ENCODE data around the gene CCDC142. TPM values are rescaled to one million over a fixed set of nuclear protein-coding genes. Genes with fewer than 3 reads are reported as not detected.
A peak's percentile ranks its signal among the peaks of the same experiment; 100 is the strongest.

The CCDC142 gene
- total and polyA plus RNA-seq, 9 of the 15 experiments (the other 6 are each of a cell fraction or from before 2014, with no cell fraction given), result 0.55 to 11.7 (median 7.2) TPM

DNA sequence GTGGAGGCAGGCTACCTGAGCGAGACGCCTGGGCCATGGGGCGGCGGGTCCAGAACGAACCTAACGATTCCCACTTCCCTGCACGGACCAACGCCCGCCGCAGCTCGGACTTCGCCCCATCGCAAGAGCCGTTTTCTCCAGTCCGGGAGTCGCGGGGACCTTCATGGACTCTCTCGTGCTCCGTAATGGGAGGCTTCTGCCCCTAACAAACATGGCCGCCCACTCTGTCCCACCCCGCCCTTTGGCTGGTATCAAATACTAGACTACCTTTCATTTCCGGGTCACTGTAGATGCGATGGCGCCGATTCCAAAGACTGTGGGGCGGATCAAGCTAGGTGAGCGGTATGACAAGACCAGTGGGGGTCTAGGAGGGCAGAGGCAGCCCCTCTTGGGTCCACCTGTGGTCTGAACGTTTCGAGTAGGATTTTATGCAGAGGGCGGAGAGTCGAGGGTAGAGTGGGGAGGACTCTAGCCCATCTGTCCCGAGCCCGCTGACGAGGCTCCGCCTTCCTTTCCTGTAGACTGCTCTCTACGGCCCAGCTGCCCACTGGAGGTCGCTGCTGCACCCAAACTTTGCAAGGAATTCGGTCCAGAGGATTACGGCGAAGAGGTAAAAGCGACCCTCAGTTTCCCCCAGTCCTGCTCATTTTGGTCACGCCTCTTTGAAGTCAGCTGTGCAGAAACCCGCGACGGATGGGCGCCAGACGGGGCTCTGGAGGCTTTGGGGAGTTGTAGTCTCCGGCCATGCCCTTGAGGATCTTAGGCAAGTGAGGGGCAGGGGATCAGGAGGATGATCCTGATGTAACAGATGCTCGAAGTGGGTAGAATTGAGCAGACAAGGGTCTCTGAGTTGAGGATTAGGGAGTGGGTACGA, at the start of gene CCDC142, which contains the start of gene TTC31 (continued):
- TF ChIP-seq, protein P1, sequence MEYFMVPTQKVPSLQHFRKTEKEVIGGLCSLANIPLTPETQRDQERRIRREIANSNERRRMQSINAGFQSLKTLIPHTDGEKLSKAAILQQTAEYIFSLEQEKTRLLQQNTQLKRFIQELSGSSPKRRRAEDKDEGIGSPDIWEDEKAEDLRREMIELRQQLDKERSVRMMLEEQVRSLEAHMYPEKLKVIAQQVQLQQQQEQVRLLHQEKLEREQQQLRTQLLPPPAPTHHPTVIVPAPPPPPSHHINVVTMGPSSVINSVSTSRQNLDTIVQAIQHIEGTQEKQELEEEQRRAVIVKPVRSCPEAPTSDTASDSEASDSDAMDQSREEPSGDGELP (CRISPR knock-in tag; IDR thresholded peaks at IDR 0.05; ENCODE audit: borderline replicate concordance), result peak; percentile 80
- TF ChIP-seq POLR2AphosphoS2 (IDR thresholded peaks at IDR 0.05; ENCODE audit: low read length) (peak; percentile 80; the same call in 1 of the 2 replicates), ZNF695 (CRISPR knock-in tag; IDR thresholded peaks at IDR 0.05) (no peak), CCNT2 (IDR thresholded peaks at IDR 0.05; ENCODE audit: borderline replicate concordance, extremely low read depth, insufficient read length, low read depth, low read length) (no peak), ATF7 (IDR thresholded peaks at IDR 0.05) (peak; percentile 76), CBX2 (IDR thresholded peaks at IDR 0.05; ENCODE audit: insufficient read depth, low read length, poor library complexity, severe bottlenecking) (no peak), CEBPG (CRISPR knock-in tag; IDR thresholded peaks at IDR 0.05) (no peak), CEBPG (tag; conservative IDR thresholded peaks at IDR 0.05 in 1 of 2, IDR thresholded peaks at IDR 0.05 in 1 of 2) (no peak), MTA3 (IDR thresholded peaks at IDR 0.05; ENCODE audit: borderline replicate concordance) (peak; percentile 98), TRIM24 (IDR thresholded peaks at IDR 0.05) (peak in 1 of 2 experiments; percentile 11; a peak in 1 of 4 replicates), GTF2A2 (tag; IDR thresholded peaks at IDR 0.05) (no peak), SOX6 (IDR thresholded peaks at IDR 0.05) (no peak; the same call in none of the 2 replicates), MYC (IDR thresholded peaks at IDR 0.05; ENCODE audit: low read depth, low read length) (peak; percentile 41; the same call in 1 of the 2 replicates), MYC (CRISPR knock-in tag; IDR thresholded peaks at IDR 0.05; ENCODE audit: borderline replicate concordance, low read depth) (no peak), KDM2B (CRISPR knock-in tag; IDR thresholded peaks at IDR 0.05) (no peak)
- TF ChIP-seq, protein P2, sequence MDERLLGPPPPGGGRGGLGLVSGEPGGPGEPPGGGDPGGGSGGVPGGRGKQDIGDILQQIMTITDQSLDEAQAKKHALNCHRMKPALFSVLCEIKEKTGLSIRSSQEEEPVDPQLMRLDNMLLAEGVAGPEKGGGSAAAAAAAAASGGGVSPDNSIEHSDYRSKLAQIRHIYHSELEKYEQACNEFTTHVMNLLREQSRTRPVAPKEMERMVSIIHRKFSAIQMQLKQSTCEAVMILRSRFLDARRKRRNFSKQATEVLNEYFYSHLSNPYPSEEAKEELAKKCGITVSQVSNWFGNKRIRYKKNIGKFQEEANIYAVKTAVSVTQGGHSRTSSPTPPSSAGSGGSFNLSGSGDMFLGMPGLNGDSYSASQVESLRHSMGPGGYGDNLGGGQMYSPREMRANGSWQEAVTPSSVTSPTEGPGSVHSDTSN (CRISPR knock-in tag; IDR thresholded peaks at IDR 0.05; ENCODE audit: low read depth), result no peak
- TF ChIP-seq, protein P2 (tag; conservative IDR thresholded peaks at IDR 0.05; ENCODE audit: low read depth), result no peak

Measured in K562 (cell line).